Measurements from ENCODE around the gene ANKH. TPM values are rescaled to one million over a fixed set of nuclear protein-coding genes. Genes with fewer than 3 reads are reported as not detected.
A peak's percentile ranks its signal among the peaks of the same experiment; 100 is the strongest.
"Not testable (repeated sequence)": the region's sequence is repeated elsewhere in the genome, so short reads cannot be mapped to it uniquely, and the experiment has no call there.

Gene ANKH
- total and polyA plus RNA-seq, 3 experiments from 2014 or later: 47.0 to 80.5 (median 80.0) TPM

DNA sequence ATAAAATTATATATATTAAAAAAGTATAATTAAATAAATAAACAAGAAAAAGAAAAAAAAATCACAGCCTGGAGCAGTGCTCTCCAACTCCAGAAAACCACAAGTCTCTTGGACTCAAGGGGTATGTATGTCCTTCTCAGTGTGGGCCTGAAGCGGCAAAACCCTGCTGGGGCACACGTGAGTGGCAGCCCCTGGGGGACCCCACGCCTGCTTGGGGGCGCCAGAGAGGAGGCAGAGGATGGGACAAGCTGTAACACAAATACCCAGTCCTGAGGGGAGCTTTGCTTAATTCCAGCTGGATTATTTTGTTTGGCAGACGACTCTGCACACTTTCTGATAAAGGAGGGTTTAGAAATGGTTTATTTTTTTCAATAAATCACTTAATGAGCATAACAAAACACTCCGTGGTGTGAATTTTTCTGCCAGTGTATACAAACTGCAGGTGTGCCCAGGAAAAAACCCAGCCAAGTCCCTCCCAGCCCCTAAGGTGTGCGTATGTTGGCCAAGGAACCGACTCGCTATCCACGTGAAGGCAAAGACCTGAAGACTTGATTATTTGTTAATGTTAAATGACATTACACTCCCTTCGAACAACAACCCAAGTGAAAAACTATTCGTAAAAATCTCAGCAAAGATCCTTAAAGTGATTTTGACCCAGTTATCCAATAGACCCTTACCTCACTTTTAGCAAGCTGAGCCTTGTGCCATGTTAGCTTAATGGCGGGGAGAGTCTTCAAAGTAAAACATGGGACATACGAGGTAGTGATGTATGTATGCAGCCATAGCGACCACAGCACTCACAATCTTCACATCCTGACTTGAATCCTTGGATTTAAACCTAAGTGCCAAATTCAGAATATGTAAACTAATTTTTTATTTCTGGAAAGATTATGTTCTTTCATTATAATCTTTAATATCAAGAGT is 32.9 kb downstream of the ANKH start:
- no peak overlapping the region for H3K4me3 Mint-ChIP-seq
- H3K36me3 ChIP-seq (ENCODE audit: insufficient read depth, low read length): no peaks in the 10 kb centered on the region
- H3K27ac ChIP-seq (ENCODE audit: low read depth, low read length): no peak overlapping the region
- no peaks in the 10 kb centered on the region for H3K27me3 Mint-ChIP-seq
- CTCF ChIA-PET: no interaction called here
- H3K27ac Mint-ChIP-seq: no peak overlapping the region
- H3K4me3 ChIP-seq (ENCODE audit: low read length): no peak overlapping the region
- POLR2A ChIA-PET: no interaction called here
- H3K4me1 ChIP-seq (ENCODE audit: insufficient read depth, low read length): no peaks in the 10 kb centered on the region
- peaks cover 5 to 27% (median 7%) of the 10 kb centered on the region in 3 donors for H3K36me3 Mint-ChIP-seq
- no peak for DNase-seq
- H3K9me3 ChIP-seq (ENCODE audit: low read length): no peaks in the 10 kb centered on the region
- H3K4me1 Mint-ChIP-seq: peaks cover 14 to 45% (median 32%) of the 10 kb centered on the region in 3 donors
- H3K9me3 Mint-ChIP-seq: peaks cover 0 to 2% (median 0%) of the 10 kb centered on the region in 5 donors
- no peaks in the 10 kb centered on the region for H3K27me3 ChIP-seq (ENCODE audit: insufficient read depth, low read length, poor library complexity, severe bottlenecking)

DNA sequence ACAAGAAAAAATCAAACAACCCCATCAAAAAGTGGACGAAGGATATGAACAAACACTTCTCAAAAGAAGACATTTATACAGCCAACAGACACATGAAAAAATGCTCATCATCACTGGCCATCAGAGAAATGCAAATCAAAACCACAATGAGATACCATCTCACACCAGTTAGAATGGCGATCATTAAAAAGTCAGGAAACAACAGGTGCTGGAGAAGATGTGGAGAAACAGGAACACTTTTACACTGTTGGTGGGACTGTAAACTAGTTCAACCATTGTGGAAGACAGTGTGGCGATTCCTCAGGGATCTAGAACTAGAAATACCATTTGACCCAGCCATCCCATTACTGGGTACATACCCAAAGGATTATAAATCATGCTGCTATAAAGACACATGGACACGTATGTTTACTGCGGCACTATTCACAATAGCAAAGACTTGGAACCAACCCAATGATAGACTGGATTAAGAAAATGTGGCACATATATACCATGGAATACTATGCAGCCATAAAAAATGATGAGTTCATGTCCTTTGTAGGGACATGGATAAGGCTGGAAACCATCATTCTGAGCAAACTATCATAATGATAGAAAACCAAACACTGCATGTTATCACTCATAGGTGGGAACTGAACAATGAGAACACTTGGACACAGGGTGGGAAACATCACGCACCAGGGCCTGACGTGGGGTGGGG is 34.0 kb downstream of the ANKH start:
- H3K9me3 Mint-ChIP-seq; H3K9me3 ChIP-seq (ENCODE audit: low read length); H3K36me3 ChIP-seq (ENCODE audit: insufficient read depth, low read length); H3K27ac ChIP-seq (ENCODE audit: low read depth, low read length); H3K27me3 Mint-ChIP-seq; POLR2A ChIA-PET; CTCF ChIA-PET; H3K27ac Mint-ChIP-seq; DNase-seq; H3K4me3 Mint-ChIP-seq; H3K4me3 ChIP-seq (ENCODE audit: low read length); H3K27me3 ChIP-seq (ENCODE audit: insufficient read depth, low read length, poor library complexity, severe bottlenecking); H3K4me1 ChIP-seq (ENCODE audit: insufficient read depth, low read length): not testable (repeated sequence)
- H3K36me3 Mint-ChIP-seq: peaks cover 5 to 20% (median 6%) of the 10 kb centered on the region in 3 donors
- peaks cover 19 to 54% (median 43%) of the 10 kb centered on the region in 3 donors for H3K4me1 Mint-ChIP-seq

DNA sequence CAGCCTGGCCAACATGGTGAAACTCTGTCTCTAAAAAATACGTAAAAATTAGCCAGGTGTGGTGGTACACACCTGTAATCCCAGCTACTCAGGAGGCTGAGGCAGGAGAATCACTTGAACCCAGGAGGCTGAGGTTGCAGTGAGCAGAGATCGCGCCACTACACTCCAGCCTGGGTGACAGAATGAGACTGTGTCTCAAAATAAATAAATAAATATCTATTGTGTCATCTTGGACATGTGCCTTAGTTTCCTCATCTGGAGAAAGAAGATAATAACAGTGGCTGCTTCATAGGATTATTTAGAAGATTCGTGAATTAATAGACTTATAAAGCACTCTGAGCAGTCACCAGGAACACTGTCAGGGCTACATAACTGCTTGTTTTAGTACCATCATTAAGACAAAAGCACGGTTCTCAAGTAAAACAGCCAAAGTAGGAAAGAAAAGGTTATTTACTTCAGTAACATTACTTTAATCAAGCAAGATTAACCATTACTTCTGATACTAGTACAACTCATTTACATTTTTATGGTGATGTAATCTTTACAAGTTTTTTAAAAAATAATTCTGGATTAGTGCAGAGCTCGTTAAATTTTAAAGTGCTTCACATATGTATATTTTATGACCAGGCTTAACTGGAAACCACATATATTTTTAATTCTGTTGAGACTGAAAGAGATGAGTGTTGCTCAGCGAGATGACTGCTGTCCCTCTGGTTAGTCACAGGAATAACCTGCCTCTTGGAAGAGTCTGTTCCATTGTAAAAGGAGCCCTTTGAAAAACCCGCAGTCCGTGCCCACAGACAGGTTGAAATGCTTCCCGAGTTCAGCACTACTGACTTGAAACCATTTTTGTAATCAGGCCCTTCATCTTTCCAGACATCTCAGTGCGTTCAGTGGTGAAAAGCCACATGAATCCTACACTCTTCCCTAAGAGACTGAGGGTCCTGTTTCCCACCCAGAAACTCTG is 36.7 kb downstream of the ANKH start:
- Mint-ChIP-seq H3K27ac (no peak overlapping the region), H3K9me3 (peaks cover 0 to 2% (median 0%) of the 10 kb centered on the region in 5 donors), H3K36me3 (peaks cover 5 to 20% (median 5%) of the 10 kb centered on the region in 3 donors), H3K4me3 (no peak overlapping the region), H3K4me1 (peaks cover 27 to 57% (median 37%) of the 10 kb centered on the region in 3 donors), H3K27me3 (no peaks in the 10 kb centered on the region)
- Histone ChIP-seq H3K36me3 (ENCODE audit: insufficient read depth, low read length) (no peaks in the 10 kb centered on the region), H3K27ac (ENCODE audit: low read depth, low read length) (no peak overlapping the region), H3K9me3 (ENCODE audit: low read length) (no peaks in the 10 kb centered on the region), H3K4me1 (ENCODE audit: insufficient read depth, low read length) (no peaks in the 10 kb centered on the region), H3K4me3 (ENCODE audit: low read length) (no peak overlapping the region), H3K27me3 (ENCODE audit: insufficient read depth, low read length, poor library complexity, severe bottlenecking) (no peaks in the 10 kb centered on the region)
- ChIA-PET CTCF (no interaction called here), POLR2A (no interaction called here)
- no peak for DNase-seq

- ChIA-PET CTCF (no interaction called here), POLR2A (no interaction called here)
- Histone ChIP-seq H3K4me1 (ENCODE audit: insufficient read depth, low read length) (no peaks in the 10 kb centered on the region), H3K27me3 (ENCODE audit: insufficient read depth, low read length, poor library complexity, severe bottlenecking) (no peaks in the 10 kb centered on the region), H3K36me3 (ENCODE audit: insufficient read depth, low read length) (no peaks in the 10 kb centered on the region), H3K27ac (ENCODE audit: low read depth, low read length) (no peak overlapping the region), H3K4me3 (ENCODE audit: low read length) (no peak overlapping the region), H3K9me3 (ENCODE audit: low read length) (no peaks in the 10 kb centered on the region)
- Mint-ChIP-seq H3K27me3 (no peaks in the 10 kb centered on the region), H3K4me3 (no peak overlapping the region), H3K4me1 (peaks cover 32 to 65% (median 45%) of the 10 kb centered on the region in 3 donors), H3K36me3 (peaks cover 5 to 24% (median 5%) of the 10 kb centered on the region in 3 donors), H3K9me3 (peaks cover 0 to 2% (median 0%) of the 10 kb centered on the region in 5 donors), H3K27ac (peak overlapping the region in 3 of 8 donors; percentile 13 to 80 (median 37))
- no peak for DNase-seq
These were observed 37.5 kb downstream of the ANKH start for GRCh38 chr5:14834062-14834461.

- no peak overlapping the region for H3K4me3 Mint-ChIP-seq
- DNase-seq: no peak
- no peak overlapping the region for H3K4me3 ChIP-seq (ENCODE audit: low read length)
- no peaks in the 10 kb centered on the region for H3K36me3 ChIP-seq (ENCODE audit: insufficient read depth, low read length)
- no peaks in the 10 kb centered on the region for H3K9me3 ChIP-seq (ENCODE audit: low read length)
- H3K4me1 ChIP-seq (ENCODE audit: insufficient read depth, low read length): no peaks in the 10 kb centered on the region
- ChIA-PET CTCF (no interaction called here), POLR2A (no interaction called here)
- no peaks in the 10 kb centered on the region for H3K9me3 Mint-ChIP-seq
- H3K36me3 Mint-ChIP-seq: peaks cover 0 to 24% (median 11%) of the 10 kb centered on the region in 3 donors
- peaks cover 47 to 82% (median 71%) of the 10 kb centered on the region in 3 donors for H3K4me1 Mint-ChIP-seq
- H3K27me3 ChIP-seq (ENCODE audit: insufficient read depth, low read length, poor library complexity, severe bottlenecking): no peaks in the 10 kb centered on the region
- H3K27ac ChIP-seq (ENCODE audit: low read depth, low read length): no peak overlapping the region
- H3K27ac Mint-ChIP-seq: peak overlapping the region in 1 of 8 donors; percentile 20
- peaks cover 0 to 3% of the 10 kb centered on the region in 2 donors for H3K27me3 Mint-ChIP-seq
These were observed 40.6 kb downstream of the ANKH start for GRCh38 chr5:14831006-14831338.

GRCh38 chr5:14830210-14831005 is 41.2 kb downstream of the ANKH start:
- no peak overlapping the region for H3K4me3 ChIP-seq (ENCODE audit: low read length)
- Mint-ChIP-seq H3K4me3 (no peak overlapping the region), H3K9me3 (no peaks in the 10 kb centered on the region), H3K27me3 (peaks cover 0 to 3% of the 10 kb centered on the region in 2 donors), H3K36me3 (peaks cover 0 to 24% (median 11%) of the 10 kb centered on the region in 3 donors), H3K27ac (peak overlapping the region in 2 of 8 donors; percentile 20 to 89), H3K4me1 (peaks cover 45 to 81% (median 69%) of the 10 kb centered on the region in 3 donors)
- ChIA-PET CTCF (no interaction called here), POLR2A (no interaction called here)
- H3K27ac ChIP-seq (ENCODE audit: low read depth, low read length): no peak overlapping the region
- H3K36me3 ChIP-seq (ENCODE audit: insufficient read depth, low read length): no peaks in the 10 kb centered on the region
- no peaks in the 10 kb centered on the region for H3K27me3 ChIP-seq (ENCODE audit: insufficient read depth, low read length, poor library complexity, severe bottlenecking)
- DNase-seq: no peak
- H3K4me1 ChIP-seq (ENCODE audit: insufficient read depth, low read length): no peaks in the 10 kb centered on the region
- H3K9me3 ChIP-seq (ENCODE audit: low read length): no peaks in the 10 kb centered on the region

DNA sequence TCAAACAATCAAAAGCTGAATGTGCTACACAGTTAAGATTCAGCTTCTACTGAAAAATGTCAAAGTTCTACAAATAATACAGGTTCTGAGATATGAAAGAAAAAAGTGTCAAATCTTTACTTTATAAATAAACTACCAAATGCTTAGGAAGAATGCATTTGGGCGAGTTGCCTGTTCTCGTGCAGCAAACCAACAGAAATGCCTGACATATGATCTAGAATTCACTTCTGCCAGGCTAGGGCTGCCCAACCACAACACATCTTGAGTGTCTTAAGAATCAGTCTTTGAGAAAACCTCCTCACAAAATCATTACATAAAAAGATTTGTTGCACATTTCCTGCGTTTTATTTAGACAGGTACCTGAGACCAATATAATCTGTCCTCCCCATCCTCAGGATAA is 42.2 kb downstream of the ANKH start:
- CTCF ChIA-PET: interaction anchor here (1.3 kb wide), 1 partner anchor 11 kb away, joined by 4 read pairs; no protein-coding TSS in a partner anchor
- H3K4me3 Mint-ChIP-seq: no peak overlapping the region

More for the DNA sequence above, 42.2 kb downstream of the ANKH start:
- Histone ChIP-seq H3K9me3 (ENCODE audit: low read length) (no peaks in the 10 kb centered on the region), H3K4me1 (ENCODE audit: insufficient read depth, low read length) (no peaks in the 10 kb centered on the region), H3K36me3 (ENCODE audit: insufficient read depth, low read length) (no peaks in the 10 kb centered on the region), H3K27me3 (ENCODE audit: insufficient read depth, low read length, poor library complexity, severe bottlenecking) (no peaks in the 10 kb centered on the region), H3K4me3 (ENCODE audit: low read length) (no peak overlapping the region), H3K27ac (ENCODE audit: low read depth, low read length) (no peak overlapping the region)
- H3K9me3 Mint-ChIP-seq: no peaks in the 10 kb centered on the region
- no peak for DNase-seq
- POLR2A ChIA-PET: no interaction called here
- H3K27me3 Mint-ChIP-seq: peaks cover 0 to 3% of the 10 kb centered on the region in 2 donors
- peaks cover 49 to 80% (median 63%) of the 10 kb centered on the region in 3 donors for H3K4me1 Mint-ChIP-seq
- H3K27ac Mint-ChIP-seq: peak overlapping the region in 2 of 8 donors; percentile 31 to 56
- H3K36me3 Mint-ChIP-seq: peaks cover 0 to 24% (median 11%) of the 10 kb centered on the region in 3 donors

Measured in CD8-positive, alpha-beta memory T cell (primary cell).